Esophagus (tissue), 2 donors: ENCODE measurements around the gene COL4A2. TPM values are rescaled to one million over a fixed set of nuclear protein-coding genes. Genes with fewer than 3 reads are reported as not detected.

ENCODE experiments used
- H3K27ac ChIP-seq, 2 donors: one replicate each; pipeline ENCODE4 v1.5.1; 2013; ENCODE audit warnings: low read depth in 2 of 2, mild to moderate bottlenecking in 2 of 2, inconsistent platforms in 1 of 2, low read length in 1 of 2, moderate library complexity in 1 of 2
- H3K27me3 ChIP-seq, 2 donors: one replicate each; pipeline ENCODE4 v1.6.1; 2013; ENCODE audit warnings: low read length in 2 of 2, control low read depth in 1 of 2, mild to moderate bottlenecking in 1 of 2; ENCODE audit not compliant: insufficient read depth in 2 of 2, control insufficient read depth in 1 of 2
- H3K36me3 ChIP-seq, 2 donors: one replicate each; pipeline ENCODE4 v1.6.1; 2013; ENCODE audit warnings: low read length in 1 of 2; ENCODE audit not compliant: control insufficient read depth in 2 of 2, insufficient read depth in 2 of 2
- H3K4me1 ChIP-seq, 2 donors: one replicate each; pipeline ENCODE4 v1.6.1; 2013; ENCODE audit warnings: low read length in 1 of 2; ENCODE audit not compliant: control insufficient read depth in 2 of 2, insufficient read depth in 2 of 2
- H3K4me3 ChIP-seq, 2 donors: one replicate each; pipeline ENCODE4 v1.5.1; 2013; ENCODE audit warnings: low read length in 2 of 2, mild to moderate bottlenecking in 2 of 2, low read depth in 1 of 2, moderate library complexity in 1 of 2
- H3K9me3 ChIP-seq, 2 donors: one replicate each; pipeline ENCODE4 v1.6.1; 2013; ENCODE audit warnings: mild to moderate bottlenecking in 2 of 2, low read depth in 1 of 2, low read length in 1 of 2, moderate library complexity in 1 of 2; ENCODE audit not compliant: control insufficient read depth in 2 of 2, insufficient read depth in 1 of 2
- WGBS, 2 donors: extraction: QIAGEN DNeasy Blood & Tissue Kit; methylation state at CpG; one replicate each; pipeline ENCODE4 v1.1.7; 2013; 5-methylcytosine and 5-hydroxymethylcytosine counted together
- polyA plus RNA-seq, 2 donors: library from polyadenylated mRNA; stranded (reverse); fragments of 200-250 nt; gene quantifications; one replicate each; pipeline ENCODE4 v1.2.3, GENCODE V29; 2013
- donor health status: healthy with polysubstance abuse.
- donor health status: Bipolar disorder and iron deficiency.

Gene COL4A2
- polyA plus RNA-seq, 2 donors, result 25.3 to 39.2 TPM

DNA sequence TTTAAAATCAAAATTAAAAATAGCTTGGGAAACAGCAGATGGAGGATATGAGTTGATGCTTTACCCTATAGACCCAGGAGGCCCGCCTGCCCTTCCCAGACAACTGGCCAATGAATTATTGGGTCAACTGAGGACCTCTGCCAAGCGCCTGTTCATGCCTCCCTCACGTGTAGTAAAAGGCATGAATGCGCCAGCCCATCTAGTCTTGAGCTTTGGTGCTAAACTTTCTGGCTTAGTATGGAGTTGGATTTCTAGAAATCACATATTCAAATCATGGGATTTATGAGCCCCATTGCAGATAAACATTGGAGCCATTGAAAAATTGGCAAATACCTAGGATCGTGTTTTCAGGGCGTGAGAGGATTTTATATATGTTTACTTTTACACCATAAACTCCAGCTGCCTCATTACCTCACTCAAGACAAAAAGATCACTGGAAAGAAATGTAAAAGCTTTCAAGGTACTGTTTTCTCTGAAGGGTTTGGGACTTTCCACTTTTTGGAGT is 47.1 kb downstream of the COL4A2 start:
- Histone ChIP-seq H3K27ac (no peak overlapping the region), H3K4me1 (peaks cover 0 to 4% of the 10 kb centered on the region in 2 donors), H3K36me3 (no peaks in the 10 kb centered on the region), H3K9me3 (no peaks in the 10 kb centered on the region), H3K27me3 (no peaks in the 10 kb centered on the region), H3K4me3 (no peak overlapping the region)
- 59% methylated on average over 6 of the region's 6 CpGs for WGBS, 2 donors

DNA sequence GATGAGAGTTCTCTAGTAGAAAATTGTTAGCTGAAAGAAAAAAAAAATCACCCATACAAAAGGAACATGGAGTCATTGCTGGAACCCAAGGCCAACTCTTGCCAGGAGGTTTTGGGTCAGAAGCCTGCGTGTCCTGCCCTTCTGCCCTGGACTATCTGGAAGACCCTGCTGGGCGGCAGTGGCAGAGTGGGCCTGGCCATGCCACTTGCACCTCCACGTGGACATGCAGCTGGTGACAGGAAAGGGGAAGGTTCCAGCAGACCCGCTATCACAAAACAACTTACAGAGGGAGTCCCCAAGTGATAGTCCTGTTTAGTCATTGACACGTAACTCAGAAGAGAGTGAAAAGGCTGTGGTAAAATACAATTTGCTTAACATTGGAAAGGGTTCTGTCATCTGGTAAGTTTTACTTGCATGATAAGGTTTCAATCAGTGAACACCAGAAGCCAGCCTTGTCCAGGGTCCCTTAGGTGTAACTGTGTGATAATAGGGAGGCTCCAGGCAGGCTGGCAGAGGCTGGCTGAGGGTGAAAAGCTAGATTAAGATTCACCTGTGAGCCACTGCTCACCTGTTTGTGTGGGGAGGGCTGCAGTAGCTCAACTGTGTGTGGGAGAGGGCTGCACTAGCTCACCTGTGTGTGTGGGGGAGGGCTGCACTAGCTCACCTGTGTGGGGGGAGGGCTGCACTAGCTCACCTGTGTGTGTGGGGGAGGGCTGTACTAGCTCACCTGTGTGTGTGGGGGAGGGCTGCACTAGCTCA is 47.8 kb downstream of the COL4A2 start:
- Histone ChIP-seq H3K27ac (no peak overlapping the region), H3K4me3 (no peak overlapping the region), H3K9me3 (no peaks in the 10 kb centered on the region), H3K27me3 (no peaks in the 10 kb centered on the region), H3K36me3 (no peaks in the 10 kb centered on the region), H3K4me1 (peaks cover 0 to 3% of the 10 kb centered on the region in 2 donors)
- 79 to 83% methylated on average over 5 of the region's 5 CpGs for WGBS, 2 donors

DNA sequence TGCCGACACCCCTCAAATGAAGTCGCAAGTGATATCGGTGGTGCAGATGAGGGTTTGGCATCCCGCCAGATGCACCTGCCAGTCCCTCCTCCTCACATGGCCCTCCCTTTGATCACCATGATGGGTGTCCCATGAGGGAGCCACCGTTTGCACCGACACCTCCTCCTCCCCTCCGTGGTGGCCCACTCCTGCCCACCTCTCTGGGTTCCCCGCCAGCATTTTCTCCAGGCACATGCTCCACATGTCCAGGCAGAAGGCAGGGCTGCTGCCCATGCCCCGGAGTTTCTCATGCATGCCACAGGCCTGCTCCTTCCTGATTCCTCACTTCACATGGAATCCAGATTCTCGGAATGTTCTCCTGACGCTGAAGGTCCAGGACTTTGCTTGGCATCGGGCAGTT is 49.3 kb downstream of the COL4A2 start:
- Histone ChIP-seq H3K9me3 (no peaks in the 10 kb centered on the region), H3K27me3 (no peaks in the 10 kb centered on the region), H3K4me3 (no peak overlapping the region), H3K27ac (peak overlapping the region in 1 of 2 donors; percentile 52), H3K36me3 (no peaks in the 10 kb centered on the region), H3K4me1 (peaks cover 0 to 3% of the 10 kb centered on the region in 2 donors)
- 70 to 73% methylated on average over 12 of the region's 12 CpGs for WGBS, 2 donors

DNA sequence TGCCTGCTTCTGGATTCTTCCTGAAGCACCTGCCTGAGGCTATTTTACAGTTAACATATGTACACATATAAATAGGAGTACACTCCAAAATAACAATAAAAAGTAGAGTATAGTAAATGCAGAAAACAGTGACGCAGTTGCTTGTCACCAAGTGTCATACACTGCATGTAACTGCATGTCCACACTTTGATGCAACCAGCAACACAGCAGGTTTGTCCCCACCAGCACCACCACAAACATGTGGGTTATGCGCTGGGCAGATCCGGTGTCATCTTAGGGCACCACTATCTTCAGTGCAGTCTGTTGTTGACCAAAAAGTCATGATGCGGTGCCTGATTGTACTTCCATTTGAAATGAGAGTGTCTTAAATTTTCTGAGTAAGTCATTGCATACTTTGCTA is 51.3 kb downstream of the COL4A2 start:
- Histone ChIP-seq H3K36me3 (no peaks in the 10 kb centered on the region), H3K4me1 (peaks cover 0 to 3% of the 10 kb centered on the region in 2 donors), H3K27ac (no peak overlapping the region), H3K27me3 (no peaks in the 10 kb centered on the region), H3K4me3 (no peak overlapping the region), H3K9me3 (no peaks in the 10 kb centered on the region)
- WGBS, 2 donors, result 95 to 99% methylated on average over 4 of the region's 4 CpGs

DNA sequence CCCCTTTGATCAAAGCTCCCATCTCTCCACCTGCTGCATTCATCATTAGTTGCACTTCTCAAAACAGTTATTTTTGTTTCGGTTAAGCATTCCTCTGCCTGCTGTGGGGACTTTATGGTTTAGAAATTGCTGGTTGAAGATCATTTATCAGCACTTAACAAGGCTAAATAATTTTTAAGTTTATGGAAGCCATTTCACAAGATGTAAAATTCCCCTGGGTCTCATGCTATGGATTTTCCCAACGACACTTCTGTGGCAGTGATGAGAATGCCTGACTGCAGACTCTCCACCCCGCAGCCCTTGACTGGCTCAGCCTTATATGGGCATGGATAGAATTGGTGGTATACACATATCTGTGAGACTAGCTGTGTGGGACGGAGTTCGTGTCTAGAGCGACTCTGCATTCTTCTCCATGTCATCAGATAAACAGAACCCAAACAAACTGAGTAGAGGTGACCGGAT is 52.8 kb downstream of the COL4A2 start:
- WGBS, 2 donors, result 64 to 69% methylated on average over 7 of the region's 7 CpGs
- H3K36me3 ChIP-seq, result no peaks in the 10 kb centered on the region
- no peak overlapping the region for H3K4me3 ChIP-seq
- peaks cover 0 to 3% of the 10 kb centered on the region in 2 donors for H3K4me1 ChIP-seq
- H3K27ac ChIP-seq, result peak overlapping the region; percentile 50 to 51
- no peaks in the 10 kb centered on the region for H3K27me3 ChIP-seq
- H3K9me3 ChIP-seq, result no peaks in the 10 kb centered on the region

DNA sequence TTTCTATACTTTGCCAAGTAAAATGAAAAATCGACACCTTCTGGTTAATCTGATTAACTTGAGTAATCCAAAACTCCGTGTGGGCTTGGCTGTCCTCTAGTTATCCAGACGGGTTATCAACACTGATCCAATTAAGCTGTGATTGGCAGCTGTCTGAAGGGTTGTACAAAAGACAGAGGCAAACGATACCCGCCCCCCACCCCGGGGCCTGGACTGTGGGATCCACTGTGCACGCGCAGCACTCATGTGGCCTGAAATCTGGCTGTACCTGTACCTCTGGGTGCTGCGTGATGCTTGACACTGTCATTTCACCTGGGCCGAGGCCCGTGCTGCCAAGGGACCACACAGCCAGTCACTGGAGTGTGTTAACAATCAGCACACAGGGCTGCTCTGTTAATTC is 53.5 kb downstream of the COL4A2 start:
- H3K36me3 ChIP-seq, result no peaks in the 10 kb centered on the region
- peaks cover 0 to 3% of the 10 kb centered on the region in 2 donors for H3K4me1 ChIP-seq
- H3K4me3 ChIP-seq, result no peak overlapping the region
- H3K9me3 ChIP-seq, result no peaks in the 10 kb centered on the region
- H3K27ac ChIP-seq, result peak overlapping the region; percentile 17 to 58
- WGBS, 2 donors, result 71 to 77% methylated on average over 11 of the region's 11 CpGs
- H3K27me3 ChIP-seq, result no peaks in the 10 kb centered on the region

DNA sequence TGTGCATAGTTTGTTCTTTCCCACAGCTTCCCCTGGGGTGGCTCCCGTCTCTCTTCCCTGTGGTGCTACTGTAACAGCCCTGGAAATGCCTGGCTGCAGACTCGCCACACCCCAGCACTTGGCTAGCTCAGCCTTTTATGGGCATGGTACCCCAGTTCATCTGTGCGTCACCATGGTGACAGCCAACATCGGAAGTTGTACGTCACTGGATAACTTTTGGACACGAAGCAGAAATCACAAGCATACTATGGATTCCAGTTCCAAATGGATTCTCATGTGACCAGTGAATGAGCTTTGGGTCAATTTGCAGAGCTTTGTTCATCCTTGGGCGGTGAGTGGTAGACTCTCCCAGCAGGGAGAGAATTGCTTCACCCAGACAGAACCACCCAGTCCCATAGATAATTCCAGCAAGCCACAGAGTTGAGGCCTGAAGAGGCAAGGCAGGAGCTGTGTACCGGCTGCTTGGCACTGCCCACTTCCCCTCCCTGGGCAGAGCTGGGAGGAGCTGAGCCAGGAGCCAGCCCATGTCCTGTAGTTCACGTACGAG is 54.4 kb downstream of the COL4A2 start:
- H3K4me3 ChIP-seq, result no peak overlapping the region
- 48 to 58% methylated on average over 10 of the region's 10 CpGs for WGBS, 2 donors
- no peaks in the 10 kb centered on the region for H3K4me1 ChIP-seq
- H3K27ac ChIP-seq, result peak overlapping the region; percentile 41 to 83
- no peaks in the 10 kb centered on the region for H3K36me3 ChIP-seq
- no peaks in the 10 kb centered on the region for H3K27me3 ChIP-seq
- H3K9me3 ChIP-seq, result no peaks in the 10 kb centered on the region

DNA sequence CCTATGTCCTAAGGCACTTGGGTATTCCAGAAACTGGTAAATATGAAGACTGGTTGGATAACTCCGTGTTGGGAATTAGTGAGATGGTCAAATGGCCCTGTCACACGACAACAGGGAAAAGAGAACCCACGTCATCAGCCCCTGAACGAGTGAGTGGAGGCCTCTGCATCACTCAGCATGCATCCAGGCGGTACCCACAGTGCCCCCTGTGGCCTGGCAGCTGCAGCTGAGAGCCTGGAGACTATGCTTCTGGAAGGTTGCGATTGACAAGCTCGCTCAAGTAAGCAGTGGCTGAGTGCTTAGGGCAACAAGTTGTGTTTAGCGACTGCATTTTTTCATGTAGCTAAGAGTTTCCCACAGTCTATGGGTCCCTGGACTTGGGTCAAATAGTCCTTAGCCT is 55.9 kb downstream of the COL4A2 start:
- Histone ChIP-seq H3K4me1 (no peaks in the 10 kb centered on the region), H3K27ac (no peak overlapping the region)
- 81 to 86% methylated on average over 8 of the region's 8 CpGs for WGBS, 2 donors

DNA sequence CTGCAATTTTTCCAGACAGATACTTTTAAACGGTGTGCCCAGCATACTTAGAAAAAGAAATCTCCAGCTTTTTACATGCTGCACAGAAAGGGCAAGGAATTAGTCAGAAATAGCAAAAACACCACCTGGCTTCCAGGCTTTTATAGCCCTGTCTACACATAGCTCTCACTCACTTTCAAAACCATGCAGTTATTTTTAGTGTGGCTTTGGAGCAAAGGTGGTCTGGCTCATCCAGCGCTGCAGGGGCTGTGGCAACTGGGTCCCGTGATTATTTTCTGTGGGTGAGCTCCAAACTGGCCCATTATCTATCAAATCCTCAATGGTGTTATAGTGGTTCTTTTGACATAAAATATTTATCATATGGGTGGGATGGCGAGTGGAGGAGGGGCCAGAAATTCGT is 57.0 kb downstream of the COL4A2 start:
- no peak overlapping the region for H3K4me3 ChIP-seq
- no peak overlapping the region for H3K27ac ChIP-seq
- no peaks in the 10 kb centered on the region for H3K4me1 ChIP-seq
- H3K9me3 ChIP-seq, result no peaks in the 10 kb centered on the region
- no peaks in the 10 kb centered on the region for H3K27me3 ChIP-seq
- no peaks in the 10 kb centered on the region for H3K36me3 ChIP-seq
- 73 to 81% methylated on average over 5 of the region's 5 CpGs for WGBS, 2 donors

More for the DNA sequence above, 55.9 kb downstream of the COL4A2 start:
- Histone ChIP-seq H3K4me3 (no peak overlapping the region), H3K27me3 (no peaks in the 10 kb centered on the region), H3K9me3 (no peaks in the 10 kb centered on the region), H3K36me3 (no peaks in the 10 kb centered on the region)
